GM12878 (cell line): ENCODE measurements around the gene UNKL. TPM values are rescaled to one million over a fixed set of nuclear protein-coding genes. Genes with fewer than 3 reads are reported as not detected.

Source experiments
- ATAC-seq: fragments of 200-7000 bp; cut with Tn5 transposase; 3 replicates; pipeline ENCODE4 v1.9.1; 2020; ENCODE audit warnings: mild to moderate bottlenecking, moderate library complexity
- BruUV-seq: library from RNA; stranded (reverse); fragments of 400-500 nt; replicated peaks from 2 replicates; lab custom pipeline; 2021; lab: Mats Ljungman, UMichigan
- CTCF ChIA-PET: fragments of 300-600 bp; sonication (Branson Sonifier 250); formaldehyde crosslinking; extraction: SDS; loops from one replicate; lab custom pipeline; 2021; ENCODE audit warnings: inconsistent platforms; lab: Yijun Ruan, JAX
- POLR2A ChIA-PET: fragments of 350-600 bp; formaldehyde crosslinking; extraction: SDS; loops from one replicate; lab custom pipeline; 2021; ENCODE audit warnings: inconsistent platforms; lab: Charles Lee
- RAD21 ChIA-PET: fragments of 300-600 bp; sonication (Branson Sonifier 250); formaldehyde crosslinking; loops from one replicate; lab custom pipeline; 2023; ENCODE audit warnings: antibody characterized with exemption; ENCODE audit not compliant: unreplicated experiment; lab: Charles Lee
- SMC1A ChIA-PET: fragments of 300-600 bp; sonication (Branson Sonifier 250); formaldehyde crosslinking; loops from one replicate; lab custom pipeline; 2023; ENCODE audit not compliant: unreplicated experiment, uncharacterized antibody; lab: Charles Lee
- DNase-seq: peaks from one replicate; pipeline ENCODE4 v3.0.0-alpha.2; 2011; ENCODE audit warnings: low read depth, low spot score
- FAIRE-seq: peaks from 3 replicates; lab custom pipeline; 2011; peaks lifted over from hg19 to GRCh38; lab: Jason Lieb, UNC
- H2AFZ ChIP-seq: 2 replicates; pipeline ENCODE4 v1.6.0; 2011; ENCODE audit warnings: low read depth, low read length, control low read depth; ENCODE audit not compliant: control insufficient read depth
- H3K27ac ChIP-seq: 2 replicates; pipeline ENCODE4 v1.5.1; 2011; ENCODE audit warnings: control low read depth; ENCODE audit not compliant: control insufficient read depth, insufficient read depth
- H3K27me3 ChIP-seq, 2 experiments: replicated peaks in 1 of 2; 2 replicates each; pipeline versions ENCODE4 v1.6.0 to v1.6.1; 2011; ENCODE audit warnings: low read length in 1 of 2; ENCODE audit not compliant: control insufficient read depth in 2 of 2, insufficient read depth in 2 of 2
- H3K36me3 ChIP-seq, 2 experiments: 2 replicates each; pipeline ENCODE4 v1.5.1; 2011; ENCODE audit warnings: low read length in 1 of 2; ENCODE audit not compliant: control insufficient read depth in 2 of 2, insufficient read depth in 2 of 2
- H3K4me1 ChIP-seq: 2 replicates; pipeline ENCODE4 v1.6.1; 2011; ENCODE audit warnings: mild to moderate bottlenecking, low read length, moderate library complexity, mixed read lengths; ENCODE audit not compliant: control insufficient read depth, insufficient read depth
- H3K4me2 ChIP-seq: 2 replicates; pipeline ENCODE4 v1.6.0; 2011; ENCODE audit warnings: control low read depth; ENCODE audit not compliant: control insufficient read depth, insufficient read depth
- H3K4me3 ChIP-seq: fragments of 200-600 bp; sonication (generic); 2 replicates; pipeline ENCODE4 v1.5.1; 2016
- H3K79me2 ChIP-seq: 2 replicates; pipeline ENCODE4 v1.6.0; 2011; ENCODE audit warnings: low read length; ENCODE audit not compliant: control insufficient read depth, insufficient read depth
- H3K9ac ChIP-seq: 2 replicates; pipeline ENCODE4 v1.8.0; 2011; ENCODE audit warnings: low read length, control low read depth, mixed read lengths; ENCODE audit not compliant: control insufficient read depth, insufficient read depth
- H3K9me3 ChIP-seq: replicated peaks from 3 replicates; pipeline ENCODE4 v1.5.1; 2011; ENCODE audit warnings: mild to moderate bottlenecking, low read length; ENCODE audit not compliant: control insufficient read depth, insufficient read depth
- H4K20me1 ChIP-seq: 2 replicates; pipeline ENCODE4 v1.6.0; 2011; ENCODE audit not compliant: control insufficient read depth, insufficient read depth
- DPF2 ChIP-seq: fragments of 450-650 bp; IDR thresholded peaks from 2 replicates; pipeline ENCODE4 v1.6.1; 2017; ENCODE audit warnings: mild to moderate bottlenecking
- GATAD2B ChIP-seq: fragments of 450-650 bp; conservative IDR thresholded peaks from 2 replicates; pipeline ENCODE4 v1.6.1; 2017; ENCODE audit warnings: low read depth, mild to moderate bottlenecking, moderate library complexity
- HDGF ChIP-seq: fragments of 450-650 bp; IDR thresholded peaks from 2 replicates; pipeline ENCODE4 v1.6.1; 2016; ENCODE audit warnings: antibody characterized with exemption
- JUNB ChIP-seq: IDR thresholded peaks from 2 replicates; pipeline ENCODE4 v1.6.1; 2016; ENCODE audit warnings: antibody characterized with exemption, mild to moderate bottlenecking
- JUND ChIP-seq: IDR thresholded peaks from 2 replicates; pipeline ENCODE4 v1.6.1; 2012; ENCODE audit warnings: low read depth, mild to moderate bottlenecking, low read length, improper control_type of control experiment, moderate library complexity
- MYC ChIP-seq: IDR thresholded peaks from 2 replicates; pipeline ENCODE4 v1.6.1; 2011; ENCODE audit warnings: mild to moderate bottlenecking, low read length, moderate library complexity, inconsistent platforms; ENCODE audit not compliant: insufficient read depth, insufficient replicate concordance, insufficient read length, severe bottlenecking
- PML ChIP-seq: IDR thresholded peaks from 2 replicates; pipeline ENCODE4 v1.6.1; 2012; ENCODE audit warnings: low read length, inconsistent platforms
- RFX5 ChIP-seq: IDR thresholded peaks from 2 replicates; pipeline ENCODE4 v1.6.1; 2011; ENCODE audit warnings: low read depth, low read length, improper control_type of control experiment
- SUZ12 ChIP-seq: fragments of 200-600 bp; sonication (generic); IDR thresholded peaks from one replicate; pipeline ENCODE4 v1.6.1; 2018; ENCODE audit warnings: antibody characterized with exemption, mild to moderate bottlenecking; ENCODE audit not compliant: unreplicated experiment
- ZNF622 ChIP-seq: fragments of 450-650 bp; IDR thresholded peaks from 2 replicates; pipeline ENCODE4 v1.6.1; 2017; ENCODE audit warnings: mild to moderate bottlenecking, inconsistent platforms
- ZZZ3 ChIP-seq: IDR thresholded peaks from 2 replicates; pipeline ENCODE4 v1.6.1; 2011; ENCODE audit warnings: low read depth; ENCODE audit not compliant: control insufficient read depth, insufficient read length
- WGBS: methylation state at CpG from one replicate; pipeline ENCODE4 v1.1.6; 2016; ENCODE audit warnings: low lambda C conversion rate; ENCODE audit not compliant: insufficient replicate concordance, insufficient coverage; ENCODE audit errors: missing lambda C conversion rate; 5-methylcytosine and 5-hydroxymethylcytosine counted together
- in situ Hi-C: fragments of 300-500 bp; cut with MboI; formaldehyde crosslinking; loops from 9 replicates; pipeline ENCODE4 v1.14.3; 2018; ENCODE audit warnings: mixed read lengths
- intact Hi-C: fragments of 100-400 bp; cut with micrococcal nuclease; formaldehyde crosslinking; loops from one replicate; pipeline ENCODE4 v1.14.2; 2022; ENCODE audit not compliant: unreplicated experiment
- polyA plus RNA-seq, 11 experiments: library from polyadenylated mRNA; depleted of rRNA in 4 of 11; unstranded in 6 of 11; stranded (reverse) in 5 of 11; fragments of >200 nt; fragmentation: Nextera tagmentation in 4 of 11; fragmentation: Illumina TruSeq in 1 of 11; extraction: Ambion mirVana in 4 of 11; extraction: Trizol in 1 of 11; gene quantifications; 1 replicate in 1 of 11; 2 replicates in 10 of 11; pipeline versions ENCODE4 v1.2.1 to v1.2.3, GENCODE V29; 2011 to 2016; ENCODE audit warnings: inconsistent platforms in 2 of 11, missing spikeins in 2 of 11, low read depth in 1 of 11
- total RNA-seq, 4 experiments: library from RNA; depleted of rRNA in 3 of 4; stranded (reverse); fragments of >200 nt in 3 of 4; fragmentation: Illumina TruSeq in 1 of 4; extraction: Trizol in 1 of 4; gene quantifications; 2 replicates each; pipeline versions ENCODE4 v1.2.1 to v1.2.3, GENCODE V29; 2013 to 2021
- TF ChIP-seq, protein P1 (sequence below): IDR thresholded peaks from 2 replicates; pipeline ENCODE4 v1.6.1; 2012; ENCODE audit warnings: low read length, inconsistent platforms
- TF ChIP-seq, protein P2 (sequence below): fragments of 450-650 bp; IDR thresholded peaks from 2 replicates; pipeline ENCODE4 v1.6.1; 2014; ENCODE audit warnings: mild to moderate bottlenecking
- TF ChIP-seq, protein P3 (sequence below): fragments of 450-650 bp; formaldehyde crosslinking; IDR thresholded peaks from 2 replicates; pipeline ENCODE4 v1.5.0; 2022; ENCODE audit warnings: mild to moderate bottlenecking, missing genetic modification characterization

The UNKL gene
- total and polyA plus RNA-seq, 10 of the 15 experiments (the other 5 are each of a cell fraction or from before 2014, with no cell fraction given) = 0.40 to 21.6 (median 9.1) TPM

DNA sequence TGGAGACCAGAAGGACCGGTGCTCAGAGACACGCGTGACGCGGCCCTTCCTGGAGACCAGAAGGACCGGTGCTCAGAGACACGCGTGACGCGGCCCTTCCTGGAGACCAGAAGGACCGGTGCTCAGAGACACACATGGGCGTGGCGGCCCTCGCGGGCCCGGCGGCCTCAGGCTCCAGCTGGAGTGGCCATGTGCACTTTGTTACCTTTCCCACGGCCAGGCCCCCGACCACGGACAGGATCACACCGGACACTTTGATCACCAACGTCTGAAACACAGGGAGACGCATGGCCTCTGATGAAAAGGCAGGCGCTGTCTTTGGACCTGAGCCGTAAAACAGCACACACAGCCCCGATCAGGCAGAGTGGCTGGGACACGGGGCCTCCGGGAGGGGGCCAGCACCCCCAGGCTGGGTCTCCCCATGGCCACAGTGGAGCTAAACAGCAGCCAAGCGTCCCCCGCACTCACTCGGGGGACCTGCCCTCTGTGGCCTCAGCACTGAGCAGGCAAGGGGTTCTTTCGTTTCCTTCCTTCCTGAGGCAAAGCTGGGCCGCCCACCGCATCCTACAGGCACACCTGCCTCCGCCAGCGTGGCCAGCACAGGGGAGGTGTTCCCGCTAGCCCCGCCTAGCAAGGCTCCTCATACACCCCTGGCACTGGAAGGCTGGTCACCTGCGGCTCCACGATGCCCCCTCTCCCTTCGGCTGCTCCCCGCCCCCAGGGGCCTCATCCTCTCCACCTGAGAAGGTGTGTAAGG, 43.2 kb upstream of the UNKL start:
- no TSS peak for BruUV-seq
- TF ChIP-seq, protein P1, sequence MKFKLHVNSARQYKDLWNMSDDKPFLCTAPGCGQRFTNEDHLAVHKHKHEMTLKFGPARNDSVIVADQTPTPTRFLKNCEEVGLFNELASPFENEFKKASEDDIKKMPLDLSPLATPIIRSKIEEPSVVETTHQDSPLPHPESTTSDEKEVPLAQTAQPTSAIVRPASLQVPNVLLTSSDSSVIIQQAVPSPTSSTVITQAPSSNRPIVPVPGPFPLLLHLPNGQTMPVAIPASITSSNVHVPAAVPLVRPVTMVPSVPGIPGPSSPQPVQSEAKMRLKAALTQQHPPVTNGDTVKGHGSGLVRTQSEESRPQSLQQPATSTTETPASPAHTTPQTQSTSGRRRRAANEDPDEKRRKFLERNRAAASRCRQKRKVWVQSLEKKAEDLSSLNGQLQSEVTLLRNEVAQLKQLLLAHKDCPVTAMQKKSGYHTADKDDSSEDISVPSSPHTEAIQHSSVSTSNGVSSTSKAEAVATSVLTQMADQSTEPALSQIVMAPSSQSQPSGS = no peak
- no peak for TF ChIP-seq DPF2
- TF ChIP-seq, protein P2, sequence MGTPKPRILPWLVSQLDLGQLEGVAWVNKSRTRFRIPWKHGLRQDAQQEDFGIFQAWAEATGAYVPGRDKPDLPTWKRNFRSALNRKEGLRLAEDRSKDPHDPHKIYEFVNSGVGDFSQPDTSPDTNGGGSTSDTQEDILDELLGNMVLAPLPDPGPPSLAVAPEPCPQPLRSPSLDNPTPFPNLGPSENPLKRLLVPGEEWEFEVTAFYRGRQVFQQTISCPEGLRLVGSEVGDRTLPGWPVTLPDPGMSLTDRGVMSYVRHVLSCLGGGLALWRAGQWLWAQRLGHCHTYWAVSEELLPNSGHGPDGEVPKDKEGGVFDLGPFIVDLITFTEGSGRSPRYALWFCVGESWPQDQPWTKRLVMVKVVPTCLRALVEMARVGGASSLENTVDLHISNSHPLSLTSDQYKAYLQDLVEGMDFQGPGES = no peak
- TF ChIP-seq ZNF622 = no peak
- no peak for TF ChIP-seq GATAD2B
- no peak for TF ChIP-seq RFX5
- no peak for TF ChIP-seq PML
- TF ChIP-seq JUNB = no peak
- no peak for TF ChIP-seq HDGF
- no peak for TF ChIP-seq MYC
- no peak for TF ChIP-seq ZZZ3
- TF ChIP-seq SUZ12 = no peak
- no peak for TF ChIP-seq JUND
- TF ChIP-seq, protein P3, sequence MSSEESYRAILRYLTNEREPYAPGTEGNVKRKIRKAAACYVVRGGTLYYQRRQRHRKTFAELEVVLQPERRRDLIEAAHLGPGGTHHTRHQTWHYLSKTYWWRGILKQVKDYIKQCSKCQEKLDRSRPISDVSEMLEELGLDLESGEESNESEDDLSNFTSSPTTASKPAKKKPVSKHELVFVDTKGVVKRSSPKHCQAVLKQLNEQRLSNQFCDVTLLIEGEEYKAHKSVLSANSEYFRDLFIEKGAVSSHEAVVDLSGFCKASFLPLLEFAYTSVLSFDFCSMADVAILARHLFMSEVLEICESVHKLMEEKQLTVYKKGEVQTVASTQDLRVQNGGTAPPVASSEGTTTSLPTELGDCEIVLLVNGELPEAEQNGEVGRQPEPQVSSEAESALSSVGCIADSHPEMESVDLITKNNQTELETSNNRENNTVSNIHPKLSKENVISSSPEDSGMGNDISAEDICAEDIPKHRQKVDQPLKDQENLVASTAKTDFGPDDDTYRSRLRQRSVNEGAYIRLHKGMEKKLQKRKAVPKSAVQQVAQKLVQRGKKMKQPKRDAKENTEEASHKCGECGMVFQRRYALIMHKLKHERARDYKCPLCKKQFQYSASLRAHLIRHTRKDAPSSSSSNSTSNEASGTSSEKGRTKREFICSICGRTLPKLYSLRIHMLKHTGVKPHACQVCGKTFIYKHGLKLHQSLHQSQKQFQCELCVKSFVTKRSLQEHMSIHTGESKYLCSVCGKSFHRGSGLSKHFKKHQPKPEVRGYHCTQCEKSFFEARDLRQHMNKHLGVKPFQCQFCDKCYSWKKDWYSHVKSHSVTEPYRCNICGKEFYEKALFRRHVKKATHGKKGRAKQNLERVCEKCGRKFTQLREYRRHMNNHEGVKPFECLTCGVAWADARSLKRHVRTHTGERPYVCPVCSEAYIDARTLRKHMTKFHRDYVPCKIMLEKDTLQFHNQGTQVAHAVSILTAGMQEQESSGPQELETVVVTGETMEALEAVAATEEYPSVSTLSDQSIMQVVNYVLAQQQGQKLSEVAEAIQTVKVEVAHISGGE (CRISPR knock-in tag) = no peak
- TF ChIP-seq, all 136 proteins: peak for 0
- ChIA-PET CTCF (no interaction called here), POLR2A (no interaction called here), SMC1A (no interaction called here), RAD21 (no interaction called here)
- Histone ChIP-seq H3K27ac (no peak overlapping the region), H3K4me2 (no peak overlapping the region), H2AFZ (no peak overlapping the region), H3K36me3 (peaks cover 0 to 12% of the 10 kb centered on the region in 2 experiments; a peak in 3 of 4 replicates), H3K4me3 (no peak overlapping the region), H4K20me1 (no peaks in the 10 kb centered on the region), H3K9ac (no peak overlapping the region), H3K9me3 (no peaks in the 10 kb centered on the region), H3K79me2 (no peaks in the 10 kb centered on the region), H3K27me3 (no peaks in the 10 kb centered on the region), H3K4me1 (peaks cover 10% of the 10 kb centered on the region)
- no peak for ATAC-seq
- no peak for DNase-seq
- WGBS = 89% methylated on average over 38 of the region's 42 CpGs
- in situ Hi-C loops (no loop called here), intact Hi-C loops (no loop called here)
- no peak for FAIRE-seq
